NOMO-1 treated with DMSO at 0.1 percent for 48 hours (cell line): ENCODE results near the gene DHX8.
"Not testable (repeated sequence)": the region's sequence is repeated elsewhere in the genome, so short reads cannot be mapped to it uniquely, and the experiment has no call there.

Source experiments
- DNase-seq: peaks from one replicate; lab custom pipeline; 2025; ENCODE audit not compliant: unreplicated experiment; lab: John Stamatoyannopoulos, UW

DHX8 gene

GRCh38 chr17:43461185-43461584, 22.6 kb upstream of the DHX8 start:
- DNase-seq = no peak

GRCh38 chr17:43462569-43462968, 21.2 kb upstream of the DHX8 start:
- DNase-seq = not testable (repeated sequence)

- DNase-seq = peak; percentile 20
These were observed 20.5 kb upstream of the DHX8 start for GRCh38 chr17:43463241-43463640.

DNA sequence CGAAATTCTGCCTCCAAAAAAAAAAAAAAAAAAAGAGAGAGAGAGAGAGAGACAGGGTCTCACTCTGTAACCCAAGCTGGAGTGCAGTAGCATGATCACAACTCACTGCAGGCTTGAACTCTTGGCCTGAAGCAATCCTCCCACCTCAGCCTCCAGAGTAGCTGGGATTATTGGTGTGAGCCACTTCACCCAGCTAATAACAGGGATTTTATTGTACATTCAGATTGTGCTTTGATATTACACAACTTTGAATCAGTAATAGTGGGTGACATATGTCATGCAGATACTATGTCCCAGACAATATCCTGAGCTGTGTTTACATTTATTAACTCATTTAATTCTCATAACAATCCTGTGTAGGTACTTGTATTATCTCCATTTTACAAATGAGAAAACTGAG, 19.7 kb upstream of the DHX8 start:
- DNase-seq = no peak

DNA sequence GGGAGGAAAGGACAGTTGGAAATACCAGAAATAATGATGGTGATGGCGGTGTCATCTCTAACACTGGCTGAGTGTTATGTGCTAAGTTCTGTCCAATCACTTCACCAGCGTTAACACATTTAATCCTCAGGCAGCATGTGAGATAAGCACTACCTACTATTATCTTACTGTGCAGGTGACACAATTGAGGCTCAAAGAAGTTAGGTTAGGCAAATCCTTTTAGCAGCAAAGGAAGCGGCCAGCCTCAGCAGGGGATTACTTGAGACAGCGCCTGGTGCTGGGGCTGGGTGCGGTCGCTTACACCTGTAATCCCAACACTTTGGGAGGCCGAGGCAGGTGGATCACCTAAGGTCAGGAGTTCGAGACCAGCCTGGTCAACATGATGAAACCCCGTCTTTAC, 18.7 kb upstream of the DHX8 start:
- no peak for DNase-seq

DNA sequence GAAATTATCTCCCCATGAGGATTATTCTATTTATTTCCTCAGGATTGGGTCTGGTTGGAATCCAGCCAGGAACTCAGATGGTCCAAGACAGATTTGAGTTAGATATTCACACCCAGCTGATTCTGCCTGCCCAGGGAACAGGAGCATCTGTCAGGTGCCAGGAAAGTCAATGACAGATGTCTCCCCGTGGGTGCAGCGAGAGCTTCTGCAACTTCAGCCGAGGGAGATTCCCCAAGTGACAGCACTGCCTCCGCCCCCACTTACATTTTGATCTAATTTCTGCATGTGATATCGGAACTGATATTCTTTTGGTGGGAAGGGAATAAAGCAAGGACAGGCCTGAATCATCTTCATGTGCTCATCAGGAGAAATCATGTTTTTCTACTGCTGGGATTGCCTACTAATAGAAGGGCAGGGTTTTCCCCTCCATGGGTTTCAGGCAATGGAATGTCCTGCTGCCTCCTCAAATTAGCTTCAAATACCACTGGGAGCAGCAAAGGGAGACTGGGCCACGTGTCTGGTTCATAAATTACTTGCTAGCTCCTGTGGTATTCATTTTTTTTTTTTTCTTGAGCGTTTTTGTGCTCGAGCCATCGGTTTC, 15.7 kb upstream of the DHX8 start:
- no peak for DNase-seq

- peak; percentile 53 for DNase-seq
These were observed 15.1 kb upstream of the DHX8 start for GRCh38 chr17:43468691-43469139.

DNA sequence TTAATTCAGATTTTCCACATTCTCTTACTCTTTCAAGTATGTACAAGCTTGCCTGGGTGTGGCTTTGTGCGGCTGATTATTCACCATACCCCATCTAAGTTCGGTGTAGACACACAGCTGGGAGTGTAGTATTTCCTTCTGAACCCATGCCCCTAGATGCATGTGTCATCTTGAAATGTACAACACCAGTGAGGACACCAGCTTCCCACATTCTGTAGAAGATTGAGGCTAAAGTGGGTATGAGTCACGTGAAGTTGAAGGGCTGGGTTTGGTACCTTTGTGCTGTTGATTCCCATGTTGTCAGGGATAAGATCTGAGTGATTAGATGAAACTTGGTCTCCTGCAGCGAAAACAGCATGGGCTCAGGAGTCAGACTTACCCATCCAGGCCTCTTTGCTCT, 14.6 kb upstream of the DHX8 start:
- DNase-seq = peak; percentile 3

- no peak for DNase-seq
These were observed 12.1 kb upstream of the DHX8 start for GRCh38 chr17:43471585-43472160.

GRCh38 chr17:43475494-43476089, 8.2 kb upstream of the DHX8 start:
- no peak for DNase-seq

- DNase-seq = not testable (repeated sequence)
These were observed 7.5 kb upstream of the DHX8 start for GRCh38 chr17:43476306-43476705.

DNA sequence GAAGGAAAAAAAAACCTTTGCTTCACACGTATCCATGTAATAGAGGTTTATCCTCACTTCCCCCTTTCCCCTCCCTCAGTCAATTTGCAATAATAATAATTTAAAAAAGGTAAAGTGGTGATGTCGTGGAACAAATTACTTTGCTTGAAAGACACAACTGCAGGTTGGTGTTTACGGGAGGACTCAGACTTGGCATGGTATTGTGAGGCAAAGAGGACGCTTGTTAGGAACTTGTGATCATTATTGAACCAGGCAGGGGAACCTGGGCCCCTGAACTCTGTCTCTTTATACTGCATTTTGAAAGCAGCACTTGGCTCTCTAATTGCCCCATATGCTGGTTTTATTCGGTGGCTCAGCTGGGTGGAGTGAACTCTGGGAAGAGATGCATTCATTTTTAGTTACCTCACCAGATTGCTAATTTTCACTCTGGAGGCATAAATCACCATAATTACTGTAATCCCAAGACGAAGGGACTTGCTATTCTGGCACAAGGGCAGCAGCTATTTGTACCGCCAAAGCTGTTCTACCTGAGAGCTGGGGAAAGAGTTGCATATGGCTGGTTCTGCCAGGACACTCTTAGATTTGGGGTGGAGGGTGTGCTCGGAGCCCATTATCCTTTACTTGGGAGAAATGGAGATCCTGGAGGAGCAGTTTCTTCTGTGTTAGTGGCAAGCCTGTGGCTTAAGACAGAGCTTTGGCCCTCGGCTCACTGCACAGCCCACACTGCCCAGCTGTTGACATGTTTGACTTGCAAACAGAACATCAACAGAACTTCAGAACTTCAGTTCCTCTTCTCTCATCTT, 5.7 kb upstream of the DHX8 start:
- peak; percentile 41 for DNase-seq

GRCh38 chr17:43479948-43480347, 3.8 kb upstream of the DHX8 start:
- DNase-seq = no peak

GRCh38 chr17:43482103-43483012, 1.4 kb upstream of the DHX8 start:
- DNase-seq = no peak

DNA sequence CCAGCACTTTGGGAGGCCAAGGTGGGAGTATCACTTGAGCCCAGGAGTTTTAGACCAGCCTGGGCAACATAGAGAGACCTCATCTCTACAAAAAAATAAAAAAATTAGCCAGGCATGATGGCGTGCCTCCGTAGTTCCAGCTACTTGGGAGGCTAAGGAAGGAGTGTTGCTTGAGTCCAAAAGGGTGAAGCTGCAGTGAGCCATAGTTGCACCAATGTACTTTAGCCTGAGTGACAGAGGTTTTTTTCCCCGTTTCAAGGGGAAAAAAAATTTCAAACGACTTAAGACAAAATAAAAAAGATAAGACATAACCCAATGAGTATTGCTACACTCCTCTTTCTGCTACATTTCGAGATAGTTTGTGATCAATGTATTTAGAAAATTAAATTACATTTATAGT, 6.8 kb downstream of the DHX8 start:
- DNase-seq = no peak

GRCh38 chr17:43509440-43509839, 25.7 kb downstream of the DHX8 start:
- DNase-seq = not testable (repeated sequence)

DNA sequence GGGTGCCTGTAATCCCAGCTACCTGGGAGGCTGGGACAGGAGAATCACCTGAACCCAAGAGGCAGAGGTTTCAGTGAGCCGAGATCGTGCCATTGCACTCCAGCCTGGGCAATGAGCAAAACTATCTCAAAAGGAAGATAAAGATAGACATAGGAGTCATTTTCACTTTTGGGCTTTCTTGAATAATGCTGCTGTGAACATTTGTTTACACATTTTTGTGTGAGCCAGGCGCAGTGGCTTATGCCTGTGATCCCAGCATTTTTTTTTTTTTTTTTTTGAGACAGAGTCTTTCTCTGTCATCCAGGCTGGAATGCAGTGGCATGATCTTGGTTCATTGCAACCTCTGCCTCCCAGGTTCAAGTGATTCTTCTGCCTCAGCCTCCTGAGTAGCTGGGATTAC, 27.4 kb downstream of the DHX8 start:
- not testable (repeated sequence) for DNase-seq

DNA sequence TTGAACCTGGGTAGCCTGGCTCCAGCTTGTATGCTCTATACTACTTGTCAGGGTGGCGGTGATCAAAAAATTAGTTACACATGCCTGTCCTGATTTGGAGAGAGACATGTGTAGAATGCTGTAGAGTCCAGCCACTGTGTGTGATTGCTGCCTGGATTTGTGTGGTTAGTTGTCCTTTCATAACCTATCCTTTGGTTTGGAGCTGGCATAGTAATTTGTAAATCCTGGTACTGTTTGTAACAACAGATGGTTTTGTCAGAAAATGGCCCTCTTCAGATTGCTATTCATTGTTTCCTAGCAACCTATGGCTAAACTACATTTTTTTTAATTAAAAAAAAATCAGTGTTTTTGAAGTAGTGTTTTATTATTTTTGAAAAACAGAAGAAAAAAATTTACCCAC, 31.9 kb downstream of the DHX8 start:
- no peak for DNase-seq

- no peak for DNase-seq
These were observed 33.4 kb downstream of the DHX8 start for GRCh38 chr17:43517161-43517560.

DNA sequence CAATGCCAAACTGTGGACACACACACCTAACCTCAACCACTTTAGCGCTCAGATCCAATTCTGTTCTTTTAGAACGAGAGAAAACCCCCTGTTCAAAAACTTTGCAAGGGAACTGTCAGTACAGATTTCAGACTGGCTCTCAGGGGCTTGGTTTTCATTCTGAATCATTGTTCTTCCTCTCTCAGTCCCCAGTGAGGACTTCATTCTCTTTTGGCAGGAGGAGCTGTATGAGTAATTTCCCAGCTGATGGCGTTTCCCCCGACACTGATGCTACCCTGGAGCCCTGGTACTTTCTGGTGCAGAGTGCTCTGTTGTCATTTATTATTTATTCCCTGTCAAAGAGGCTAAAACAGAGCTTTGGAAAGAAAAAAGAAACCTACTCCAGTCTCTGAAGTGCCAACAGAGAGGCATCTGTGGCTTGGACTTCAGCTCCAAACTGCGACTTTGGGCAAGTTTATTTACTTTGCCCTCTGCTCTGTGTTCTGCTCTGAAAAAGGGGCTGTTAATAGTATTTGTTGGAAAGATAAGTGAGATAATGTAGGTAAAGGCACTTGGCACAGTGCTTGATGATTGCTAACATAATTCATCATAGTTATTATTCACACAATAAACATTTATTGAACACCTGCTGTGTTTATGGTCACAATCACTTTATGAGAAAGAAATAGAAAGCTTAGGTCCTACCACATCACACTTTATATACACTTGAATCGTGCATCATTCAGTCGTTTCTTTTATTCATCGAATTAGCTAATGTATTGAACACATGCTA, 34.0 kb downstream of the DHX8 start:
- no peak for DNase-seq
